ENCODE measurements around the gene LYZL1. TPM values are rescaled to one million over a fixed set of nuclear protein-coding genes. Genes with fewer than 3 reads are reported as not detected.

Gene LYZL1
- total RNA-seq, 1 donor from 2014 or later: not detected

DNA sequence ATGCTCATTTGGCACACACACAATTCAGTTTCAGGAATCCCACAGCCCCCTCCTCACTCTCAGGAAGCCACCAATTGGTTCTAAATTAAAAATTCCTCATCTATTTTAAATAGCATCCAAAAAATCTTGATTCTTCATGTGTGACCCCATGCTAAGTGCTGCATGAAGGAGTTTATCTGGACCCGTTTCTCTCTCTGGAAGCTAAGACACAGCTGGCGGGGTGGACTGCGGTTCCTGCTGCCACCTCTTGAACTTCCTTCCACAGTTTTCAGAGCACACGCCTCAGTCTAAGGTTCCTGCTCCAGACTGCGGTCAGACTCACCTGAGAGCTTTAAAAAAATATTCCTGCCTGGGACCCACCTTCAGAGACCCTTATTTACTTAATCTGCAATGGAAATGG, 34.5 kb downstream of the LYZL1 start:
- Mint-ChIP-seq H3K36me3 (no peaks in the 10 kb centered on the region), H3K27me3 (ENCODE audit: insufficient read depth, low read depth) (peaks cover 11% of the 10 kb centered on the region), H3K9me3 (no peaks in the 10 kb centered on the region), H3K4me1 (peaks cover 34% of the 10 kb centered on the region), H3K4me3 (no peak overlapping the region), H3K27ac (no peak overlapping the region)
- no peak overlapping the region for H2AFZ ChIP-seq (replicated peaks)
- no peaks in the 10 kb centered on the region for H3K9me3 ChIP-seq (ENCODE audit: low read depth)
- H3K4me1 ChIP-seq: no peaks in the 10 kb centered on the region
- TF ChIP-seq CTCF (IDR thresholded peaks at IDR 0.05) (no peak), EZH2phosphoT487 (IDR thresholded peaks at IDR 0.05) (no peak), EZH2 (IDR thresholded peaks at IDR 0.05) (no peak)
- H3K79me2 ChIP-seq (ENCODE audit: low read depth): no peaks in the 10 kb centered on the region
- H3K36me3 ChIP-seq: no peaks in the 10 kb centered on the region
- H3K4me2 ChIP-seq: no peak overlapping the region
- no peak overlapping the region for H3K27ac ChIP-seq
- H3K9ac ChIP-seq: no peak overlapping the region
- H3F3A ChIP-seq (ENCODE audit: low read depth): no peaks in the 10 kb centered on the region
- no peak overlapping the region for H3K4me3 ChIP-seq
- H4K20me1 ChIP-seq (ENCODE audit: low read depth): no peaks in the 10 kb centered on the region
- H3K27me3 ChIP-seq: no peaks in the 10 kb centered on the region
- no peak for DNase-seq (ENCODE audit: low spot score)

DNA sequence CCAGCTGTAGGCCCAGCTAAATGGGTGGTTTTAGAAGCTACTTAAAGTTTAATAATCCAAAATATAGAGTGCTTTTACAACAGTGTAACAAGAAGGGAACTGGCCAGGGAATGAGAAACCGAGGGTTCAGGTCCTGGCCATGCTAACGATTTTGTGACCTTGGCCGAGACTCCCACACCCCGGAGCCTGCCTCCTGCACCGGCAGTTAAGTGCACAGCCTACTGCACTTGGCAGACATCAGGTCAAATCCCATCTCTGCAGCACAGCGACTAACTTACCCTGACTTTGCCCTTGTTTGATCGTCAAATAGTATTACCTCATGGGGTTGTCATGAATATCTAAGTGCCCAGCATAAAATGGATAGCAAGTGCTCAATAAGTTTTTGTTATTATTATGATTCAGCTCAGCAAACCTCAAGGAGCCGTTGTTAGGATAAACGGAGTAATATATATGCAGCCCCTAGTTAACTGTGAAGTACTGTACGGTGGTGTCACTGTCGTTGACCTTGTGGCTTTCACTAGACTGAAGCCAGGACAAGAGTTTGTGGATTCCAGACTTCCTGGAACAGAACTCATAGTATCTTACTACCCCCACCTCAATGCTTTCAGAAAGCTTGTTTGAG, 35.5 kb downstream of the LYZL1 start:
- peaks cover 29% of the 10 kb centered on the region for H3K4me1 Mint-ChIP-seq
- no peak overlapping the region for H3K4me3 Mint-ChIP-seq
- H3K27ac Mint-ChIP-seq: peak overlapping the region; percentile 12
- Histone ChIP-seq H3K9ac (no peak overlapping the region), H3K36me3 (no peaks in the 10 kb centered on the region), H3F3A (ENCODE audit: low read depth) (no peaks in the 10 kb centered on the region), H3K9me3 (ENCODE audit: low read depth) (no peaks in the 10 kb centered on the region), H3K27me3 (no peaks in the 10 kb centered on the region), H3K4me2 (no peak overlapping the region), H3K4me3 (no peak overlapping the region), H3K27ac (no peak overlapping the region), H2AFZ (replicated peaks) (no peak overlapping the region), H3K79me2 (ENCODE audit: low read depth) (no peaks in the 10 kb centered on the region), H3K4me1 (no peaks in the 10 kb centered on the region), H4K20me1 (ENCODE audit: low read depth) (no peaks in the 10 kb centered on the region)
- DNase-seq (ENCODE audit: low spot score): no peak
- no peak for TF ChIP-seq CTCF (IDR thresholded peaks at IDR 0.05)
- TF ChIP-seq EZH2 (IDR thresholded peaks at IDR 0.05): no peak
- no peak for TF ChIP-seq EZH2phosphoT487 (IDR thresholded peaks at IDR 0.05)
- H3K27me3 Mint-ChIP-seq (ENCODE audit: insufficient read depth, low read depth): peaks cover 12% of the 10 kb centered on the region
- peaks cover under 1% of the 10 kb centered on the region for H3K9me3 Mint-ChIP-seq
- no peaks in the 10 kb centered on the region for H3K36me3 Mint-ChIP-seq

GRCh38 chr10:29326299-29326698, 37.4 kb downstream of the LYZL1 start:
- no peaks in the 10 kb centered on the region for H3K4me1 ChIP-seq
- no peaks in the 10 kb centered on the region for H3K36me3 Mint-ChIP-seq
- peaks cover 10% of the 10 kb centered on the region for H3K27me3 Mint-ChIP-seq (ENCODE audit: insufficient read depth, low read depth)
- H3K4me3 Mint-ChIP-seq: no peak overlapping the region
- no peak overlapping the region for H3K9ac ChIP-seq
- H3K36me3 ChIP-seq: no peaks in the 10 kb centered on the region
- no peak overlapping the region for H3K4me3 ChIP-seq
- H3K27ac ChIP-seq: no peak overlapping the region
- H3K27me3 ChIP-seq: no peaks in the 10 kb centered on the region
- no peak for DNase-seq (ENCODE audit: low spot score)
- no peak overlapping the region for H2AFZ ChIP-seq (replicated peaks)
- H3K9me3 Mint-ChIP-seq: peaks cover 4% of the 10 kb centered on the region
- H3K4me2 ChIP-seq: no peak overlapping the region
- no peaks in the 10 kb centered on the region for H3K9me3 ChIP-seq (ENCODE audit: low read depth)
- no peak overlapping the region for H3K27ac Mint-ChIP-seq
- H4K20me1 ChIP-seq (ENCODE audit: low read depth): no peaks in the 10 kb centered on the region
- H3K79me2 ChIP-seq (ENCODE audit: low read depth): no peaks in the 10 kb centered on the region
- H3F3A ChIP-seq (ENCODE audit: low read depth): no peaks in the 10 kb centered on the region
- H3K4me1 Mint-ChIP-seq: peaks cover 26% of the 10 kb centered on the region
- TF ChIP-seq EZH2phosphoT487 (IDR thresholded peaks at IDR 0.05) (no peak), CTCF (IDR thresholded peaks at IDR 0.05) (no peak), EZH2 (IDR thresholded peaks at IDR 0.05) (no peak)

Data from neural progenitor cell (in vitro differentiated cells).